Keratinocyte (primary cell): Measurements from ENCODE around the gene SH3BP1. TPM values are rescaled to one million over a fixed set of nuclear protein-coding genes. Genes with fewer than 3 reads are reported as not detected.

Source experiments
- DNase-seq: peaks from one replicate; pipeline ENCODE4 v3.0.0-alpha.2; 2011; ENCODE audit warnings: low read depth, missing footprints, low spot score
- FAIRE-seq: peaks from 2 replicates; lab custom pipeline; 2011; peaks lifted over from hg19 to GRCh38; lab: Jason Lieb, UNC
- H2AFZ ChIP-seq: 2 replicates; pipeline ENCODE4 v1.6.0; 2012; ENCODE audit warnings: low read length, control low read depth, inconsistent platforms; ENCODE audit not compliant: control insufficient read depth
- H3K27ac ChIP-seq: 2 replicates; pipeline ENCODE4 v1.5.1; 2011; ENCODE audit warnings: low read length; ENCODE audit not compliant: control insufficient read depth, insufficient read depth
- H3K27me3 ChIP-seq: 3 replicates; pipeline ENCODE4 v1.6.0; 2011; ENCODE audit warnings: low read length; ENCODE audit not compliant: control insufficient read depth, insufficient read depth; ENCODE audit errors: extremely low read depth
- H3K36me3 ChIP-seq, 2 experiments: 2 replicates in 1 of 2; 3 replicates in 1 of 2; pipeline ENCODE4 v1.5.1; 2011; ENCODE audit warnings: low read length in 2 of 2, mild to moderate bottlenecking in 1 of 2; ENCODE audit not compliant: control insufficient read depth in 2 of 2, insufficient read depth in 2 of 2; ENCODE audit errors: extremely low read depth in 1 of 2
- H3K4me1 ChIP-seq: 3 replicates; pipeline ENCODE4 v1.5.1; 2011; ENCODE audit warnings: low read length; ENCODE audit not compliant: control insufficient read depth, insufficient read depth; ENCODE audit errors: extremely low read depth
- H3K4me2 ChIP-seq: 3 replicates; pipeline ENCODE4 v1.6.0; 2011; ENCODE audit warnings: low read depth, low read length; ENCODE audit not compliant: control insufficient read depth, insufficient read depth; ENCODE audit errors: extremely low read depth
- H3K4me3 ChIP-seq, 3 experiments: fragments of 200-600 bp in 1 of 3; sonication (generic) in 1 of 3; 2 replicates in 2 of 3; 3 replicates in 1 of 3; pipeline ENCODE4 v1.5.1; 2011 to 2016; ENCODE audit warnings: low read length in 3 of 3, mild to moderate bottlenecking in 3 of 3, control low read depth in 2 of 3, inconsistent platforms in 1 of 3, low read depth in 1 of 3, mixed read lengths in 1 of 3, mixed run types in 1 of 3, moderate library complexity in 1 of 3; ENCODE audit not compliant: control insufficient read depth in 2 of 3, insufficient read depth in 2 of 3; ENCODE audit errors: extremely low read depth in 1 of 3
- H3K79me2 ChIP-seq: 2 replicates; pipeline ENCODE4 v1.6.0; 2012; ENCODE audit warnings: low read length; ENCODE audit not compliant: control insufficient read depth, insufficient read depth
- H3K9ac ChIP-seq: 3 replicates; pipeline ENCODE4 v1.6.0; 2011; ENCODE audit warnings: low read length; ENCODE audit not compliant: control insufficient read depth, insufficient read depth; ENCODE audit errors: extremely low read depth
- H3K9me1 ChIP-seq: 3 replicates; pipeline ENCODE4 v1.6.0; 2011; ENCODE audit warnings: low read length; ENCODE audit not compliant: control insufficient read depth, insufficient read depth; ENCODE audit errors: extremely low read depth
- H3K9me3 ChIP-seq: 2 replicates; pipeline ENCODE4 v1.5.1; 2012; ENCODE audit warnings: low read depth, low read length; ENCODE audit not compliant: control insufficient read depth
- H4K20me1 ChIP-seq: 3 replicates; pipeline ENCODE4 v1.6.0; 2011; ENCODE audit warnings: low read length; ENCODE audit not compliant: control insufficient read depth, insufficient read depth; ENCODE audit errors: extremely low read depth
- CTCF ChIP-seq, 3 experiments: IDR thresholded peaks in 1 of 3; conservative IDR thresholded peaks in 1 of 3; optimal IDR thresholded peaks in 1 of 3; 2 replicates in 2 of 3; 3 replicates in 1 of 3; pipeline versions ENCODE3 to v1.5.1; 2011; ENCODE audit warnings: low read length in 3 of 3, mild to moderate bottlenecking in 3 of 3, moderate library complexity in 2 of 3, control low read depth in 1 of 3, inconsistent platforms in 1 of 3; ENCODE audit not compliant: insufficient read depth in 2 of 3; ENCODE audit errors: extremely low read depth in 1 of 3
- EZH2 ChIP-seq: IDR thresholded peaks from one replicate; pipeline ENCODE4 v1.6.1; 2012; ENCODE audit warnings: inconsistent platforms, mild to moderate bottlenecking, low read length, moderate library complexity
- dilution Hi-C: fragments of 300-500 bp; cut with MboI; formaldehyde crosslinking; loops from one replicate; pipeline ENCODE4 v1.7.0; 2020; ENCODE audit warnings: low sequenced_read_pairs; ENCODE audit not compliant: extremely low pct_ligation_motif_present
- polyA plus RNA-seq, 5 experiments: library from polyadenylated mRNA; depleted of rRNA in 3 of 5; stranded (reverse) in 3 of 5; stranded (forward) in 1 of 5; unstranded in 1 of 5; fragments of >200 nt; gene quantifications; 1 replicate in 1 of 5; 2 replicates in 3 of 5; 3 replicates in 1 of 5; pipeline versions ENCODE4 v1.2.1 to v1.2.3, GENCODE V29; 2011 to 2012; ENCODE audit warnings: missing spikeins in 2 of 5, low read depth in 1 of 5, low replicate concordance in 1 of 5

The SH3BP1 gene
- polyA plus RNA-seq, 1 donor (not counting 4 experiments of a cell fraction or from before 2014, with no cell fraction given) = 27.2 TPM

- Histone ChIP-seq H3K9ac (no peak overlapping the region), H3K4me2 (no peak overlapping the region), H3K9me3 (no peaks in the 10 kb centered on the region), H3K36me3 (peaks cover 27 to 33% of the 10 kb centered on the region in 2 experiments), H3K27me3 (no peaks in the 10 kb centered on the region), H2AFZ (no peak overlapping the region), H3K27ac (no peak overlapping the region), H3K4me3 (no peak overlapping the region), H4K20me1 (no peaks in the 10 kb centered on the region), H3K4me1 (peaks cover under 1% of the 10 kb centered on the region), H3K9me1 (no peaks in the 10 kb centered on the region), H3K79me2 (no peaks in the 10 kb centered on the region)
- TF ChIP-seq EZH2 = no peak
- TF ChIP-seq CTCF (optimal IDR thresholded peaks at IDR 0.05 in 1 of 3, IDR thresholded peaks at IDR 0.05 in 1 of 3, conservative IDR thresholded peaks at IDR 0.05 in 1 of 3; ENCODE audit: extremely low read depth in 1 of 3, insufficient read depth in 2 of 3, low read length in 3 of 3) = no peak
- DNase-seq (no peak), FAIRE-seq (no peak)
- dilution Hi-C loops = no loop called here
Observed at GRCh38 chr22:37618072-37618656, 21.3 kb upstream of the SH3BP1 start.

GRCh38 chr22:37618674-37619073, 20.8 kb upstream of the SH3BP1 start:
- Histone ChIP-seq H3K27ac (no peak overlapping the region), H3K9me1 (no peaks in the 10 kb centered on the region), H4K20me1 (no peaks in the 10 kb centered on the region), H3K9ac (no peak overlapping the region), H2AFZ (no peak overlapping the region), H3K9me3 (no peaks in the 10 kb centered on the region), H3K4me3 (no peak overlapping the region), H3K27me3 (no peaks in the 10 kb centered on the region), H3K79me2 (no peaks in the 10 kb centered on the region), H3K4me1 (no peaks in the 10 kb centered on the region), H3K4me2 (no peak overlapping the region), H3K36me3 (peaks cover 30 to 36% of the 10 kb centered on the region in 2 experiments)
- no peak for TF ChIP-seq EZH2
- TF ChIP-seq CTCF (optimal IDR thresholded peaks at IDR 0.05 in 1 of 3, IDR thresholded peaks at IDR 0.05 in 1 of 3, conservative IDR thresholded peaks at IDR 0.05 in 1 of 3; ENCODE audit: extremely low read depth in 1 of 3, insufficient read depth in 2 of 3, low read length in 3 of 3) = no peak
- DNase-seq (no peak), FAIRE-seq (no peak)
- dilution Hi-C loops = no loop called here
